GM18502 (cell line): ENCODE measurements around the gene TOR4A.

Experiments
- ATAC-seq: cut with Tn5 transposase; IDR thresholded peaks from one replicate; pipeline ENCODE4 v1.9.1; 2021; ENCODE audit warnings: mild to moderate bottlenecking; ENCODE audit not compliant: unreplicated experiment, poor library complexity

TOR4A gene

DNA sequence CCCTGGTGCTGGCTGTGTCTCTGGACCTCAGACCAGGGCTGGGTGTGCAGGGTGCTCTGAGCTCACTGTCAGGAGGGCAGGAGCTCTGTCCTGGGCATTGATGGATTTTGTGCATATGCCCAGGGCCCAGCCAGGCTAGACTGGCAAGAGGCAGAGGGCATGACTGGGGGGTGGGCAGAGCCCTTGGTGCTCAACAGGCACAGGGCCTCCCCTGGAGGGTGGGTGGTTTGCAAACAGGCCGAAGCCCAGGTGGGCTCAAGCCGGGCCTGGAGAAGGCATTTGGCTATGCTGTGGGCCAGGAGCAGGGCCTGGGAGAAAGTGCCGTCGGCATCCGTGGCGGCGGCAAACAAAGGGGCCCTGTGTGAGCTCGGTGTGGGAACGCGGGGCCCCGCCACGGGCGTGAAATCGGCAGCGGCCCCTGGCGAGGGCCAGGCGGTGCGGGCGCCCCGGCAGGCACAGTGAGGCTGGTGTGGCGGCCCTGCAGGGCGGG lies 26.4 kb downstream of the TOR4A start:
- ATAC-seq: no peak

DNA sequence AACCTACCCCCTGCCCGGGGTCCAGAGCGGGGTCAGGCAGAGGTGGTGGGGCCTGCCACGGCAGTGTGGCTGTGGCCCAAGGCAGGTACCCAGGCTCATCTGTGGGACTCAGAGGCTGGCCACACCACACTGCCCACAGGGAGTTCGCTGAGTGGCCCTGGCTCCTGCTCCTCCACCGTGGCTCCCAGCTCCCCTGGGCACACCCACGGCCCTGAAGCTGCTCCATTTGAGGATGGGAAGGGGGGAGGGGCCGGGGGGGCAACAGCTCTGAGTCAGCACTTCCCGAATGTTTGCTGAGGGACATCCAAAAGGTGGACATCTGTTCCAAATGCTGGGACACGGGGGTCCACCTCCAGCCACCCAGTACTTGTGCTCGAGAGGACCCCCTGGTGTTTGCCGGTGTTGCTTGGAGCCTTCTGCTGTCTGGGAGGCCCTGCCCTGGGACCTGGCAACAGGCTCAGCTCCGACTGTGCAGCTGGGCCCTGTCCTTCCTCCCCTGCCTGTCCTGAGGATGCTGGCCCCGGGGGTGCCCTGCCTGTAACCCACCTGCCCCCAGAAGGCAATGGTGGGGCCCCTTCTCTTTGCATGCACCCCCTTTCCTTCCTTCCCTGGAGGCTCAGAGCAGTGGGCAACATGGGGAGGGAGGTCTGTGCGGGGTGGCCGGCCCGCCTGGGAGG lies 27.0 kb downstream of the TOR4A start:
- no peak for ATAC-seq

- no peak for ATAC-seq
Observed at GRCh38 chr9:137305060-137305797, 27.7 kb downstream of the TOR4A start.

DNA sequence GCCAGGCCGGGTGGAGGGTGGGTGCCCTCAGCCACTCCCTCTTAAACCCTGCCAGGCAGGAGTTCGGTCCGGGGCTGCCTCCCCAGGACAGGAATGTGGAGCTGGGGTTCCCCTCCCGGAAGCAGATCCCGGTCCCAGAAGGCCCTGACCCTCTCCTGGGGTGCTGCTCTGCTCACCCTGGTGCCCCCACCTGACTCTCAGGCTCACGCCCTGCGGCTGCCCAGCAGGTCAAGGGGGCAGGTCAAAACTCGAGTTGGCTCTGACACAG lies 28.2 kb downstream of the TOR4A start:
- no peak for ATAC-seq

- ATAC-seq: no peak
Observed at GRCh38 chr9:137306066-137306849, 28.7 kb downstream of the TOR4A start.

DNA sequence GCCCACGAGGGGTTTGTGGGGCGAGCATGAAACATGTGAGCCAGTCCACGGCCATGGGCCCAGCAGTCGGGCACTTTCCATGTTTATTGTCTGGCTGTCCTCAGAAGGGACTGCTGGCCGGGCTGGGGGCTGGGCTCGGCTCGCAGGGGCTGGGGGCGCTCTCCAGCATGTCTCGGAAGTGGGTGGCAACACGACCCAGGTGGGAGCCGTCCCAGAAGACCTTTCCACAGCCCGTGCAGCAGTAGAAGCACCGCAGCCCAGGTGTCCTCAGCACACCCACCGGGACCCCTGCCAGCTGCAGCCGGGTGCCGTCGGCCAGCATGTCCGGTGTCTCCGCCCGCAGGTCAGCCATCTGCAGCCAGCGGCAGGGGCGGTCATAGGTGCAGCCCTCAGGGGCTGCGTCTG lies 29.3 kb downstream of the TOR4A start:
- ATAC-seq: no peak

- no peak for ATAC-seq
Observed at GRCh38 chr9:137307255-137308056, 29.9 kb downstream of the TOR4A start.

DNA sequence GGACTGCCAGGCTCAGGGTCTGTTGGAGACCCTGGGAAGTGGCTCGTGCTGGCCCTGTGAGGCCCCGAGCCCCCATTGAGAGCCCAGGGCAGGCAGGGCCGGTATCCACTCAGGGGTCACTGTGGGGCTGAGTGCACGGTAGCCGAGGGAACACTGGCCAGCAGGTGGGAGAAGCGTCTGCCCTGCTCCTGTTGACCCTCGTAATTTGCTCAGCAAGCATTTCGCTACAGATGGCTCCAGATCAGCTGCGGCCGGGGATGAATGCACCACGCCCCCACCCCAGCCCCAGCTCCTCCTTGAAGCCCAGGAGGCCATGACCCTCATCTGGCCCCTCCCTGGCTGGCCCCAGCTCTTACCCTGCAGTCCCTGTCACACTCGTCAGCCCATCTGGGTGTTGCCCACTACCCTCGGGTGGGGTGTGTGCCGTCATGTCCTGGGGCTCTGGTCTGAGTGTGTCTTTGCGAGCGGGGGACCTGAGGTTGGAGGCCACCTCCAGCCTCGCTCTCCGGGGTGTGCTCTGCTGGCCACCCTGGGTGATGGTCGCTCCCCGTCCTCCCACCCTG lies 30.6 kb downstream of the TOR4A start:
- no peak for ATAC-seq

DNA sequence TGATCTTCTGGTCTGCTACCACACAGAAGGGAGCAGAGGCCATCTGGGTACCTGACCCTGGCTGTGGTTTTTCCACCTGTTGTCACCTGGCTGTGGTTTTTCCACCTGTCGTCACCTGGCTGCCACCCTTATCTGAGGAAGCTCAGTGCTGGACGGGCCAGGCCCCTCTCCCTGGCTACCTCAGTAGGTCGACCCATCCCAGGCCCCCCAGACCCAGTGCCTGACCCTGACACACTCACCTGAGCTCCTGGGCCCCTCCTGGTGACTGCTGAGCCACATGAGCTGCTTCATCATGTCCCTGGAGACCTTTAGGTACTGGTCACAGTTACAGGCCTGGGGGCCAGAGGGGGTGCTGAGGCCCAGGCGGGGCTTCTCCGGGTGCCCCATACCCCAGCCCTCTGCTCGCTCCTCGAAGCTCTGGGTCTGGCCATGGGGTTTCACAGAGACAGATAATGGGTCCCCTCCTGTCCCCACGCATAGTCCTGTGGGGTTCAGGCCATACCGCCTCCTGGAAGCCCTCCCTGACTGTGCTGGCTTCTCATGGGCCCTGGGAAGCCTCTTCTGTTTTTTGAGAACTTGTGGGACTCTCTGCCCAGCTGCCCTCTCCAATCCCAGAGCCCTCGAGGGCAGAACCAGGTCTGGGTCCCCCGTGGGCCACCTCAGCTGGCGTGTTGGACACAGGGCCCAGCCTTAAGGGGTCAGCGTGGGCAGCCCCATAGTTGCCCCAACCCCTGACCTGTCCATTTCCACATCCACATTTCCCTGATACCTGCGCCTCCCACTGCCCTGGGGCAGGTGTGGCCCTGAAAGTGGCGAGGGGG lies 32.1 kb downstream of the TOR4A start:
- ATAC-seq: no peak

GRCh38 chr9:137310189-137311052 lies 32.9 kb downstream of the TOR4A start:
- no peak for ATAC-seq

DNA sequence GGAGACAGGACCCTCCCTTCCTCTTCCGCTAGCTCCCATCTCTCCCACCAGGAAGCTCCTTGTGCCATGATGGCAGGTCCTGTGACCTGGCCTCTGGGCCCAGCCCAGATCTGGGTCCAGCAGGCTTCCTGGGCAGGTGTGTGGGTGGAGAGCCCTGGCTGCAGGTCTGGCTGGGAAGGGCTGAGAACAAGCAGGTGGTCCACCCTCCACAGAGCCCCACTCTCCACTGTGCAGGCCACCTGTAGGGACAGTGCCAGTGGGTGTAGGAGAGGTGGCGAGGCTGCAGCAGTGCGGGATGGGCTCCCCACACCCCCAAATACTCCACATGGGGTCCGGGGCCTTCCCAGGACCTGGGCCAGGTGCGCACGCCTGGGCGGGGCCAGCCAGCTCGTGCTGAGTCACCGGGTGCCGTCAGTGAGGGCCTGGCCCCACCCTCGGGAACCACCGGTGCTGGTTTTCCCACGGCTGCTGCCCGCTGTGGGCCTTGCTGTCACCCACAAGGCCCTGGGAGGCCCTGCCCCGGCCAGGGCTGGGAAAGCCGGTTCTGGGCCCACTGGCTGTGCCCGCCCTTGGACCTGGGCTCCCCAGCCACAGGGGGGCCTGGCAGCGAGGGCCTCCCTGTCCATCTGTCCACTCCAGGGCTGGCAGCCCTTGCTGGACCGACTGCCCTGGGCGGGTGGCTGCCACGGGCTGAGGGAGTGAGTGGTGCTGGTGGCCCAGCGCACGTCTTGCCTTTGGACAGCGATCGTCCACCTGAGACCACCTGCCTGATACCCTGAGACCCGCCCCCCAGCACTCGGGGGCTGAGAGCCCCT lies 33.9 kb downstream of the TOR4A start:
- ATAC-seq: no peak

GRCh38 chr9:137311986-137312851 lies 34.7 kb downstream of the TOR4A start:
- ATAC-seq: no peak

DNA sequence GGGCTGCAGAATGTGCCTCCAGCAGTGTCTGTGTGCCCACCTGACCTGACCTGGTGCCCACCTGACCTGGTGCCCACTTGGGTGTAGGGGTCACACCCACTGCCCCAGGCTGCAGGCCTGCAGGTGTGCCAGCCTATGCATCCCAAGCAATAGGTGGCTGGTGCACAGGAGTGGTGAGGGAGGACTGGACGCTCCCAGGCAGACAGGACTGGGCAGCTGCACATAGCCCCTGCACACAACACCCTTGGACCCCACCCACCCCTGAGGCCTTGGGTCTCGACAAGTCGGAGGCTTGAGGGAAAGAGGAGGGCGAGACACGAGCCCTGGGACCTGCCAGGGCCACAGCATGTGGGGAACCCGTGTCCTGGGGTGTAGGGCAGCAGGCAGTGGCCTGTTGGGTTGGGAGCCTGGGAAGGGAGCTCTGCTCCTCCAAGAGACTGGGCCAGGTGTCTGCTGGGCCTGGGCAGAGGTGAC lies 35.4 kb downstream of the TOR4A start:
- no peak for ATAC-seq

- ATAC-seq: no peak
Observed at GRCh38 chr9:137313326-137313936, 35.9 kb downstream of the TOR4A start.

DNA sequence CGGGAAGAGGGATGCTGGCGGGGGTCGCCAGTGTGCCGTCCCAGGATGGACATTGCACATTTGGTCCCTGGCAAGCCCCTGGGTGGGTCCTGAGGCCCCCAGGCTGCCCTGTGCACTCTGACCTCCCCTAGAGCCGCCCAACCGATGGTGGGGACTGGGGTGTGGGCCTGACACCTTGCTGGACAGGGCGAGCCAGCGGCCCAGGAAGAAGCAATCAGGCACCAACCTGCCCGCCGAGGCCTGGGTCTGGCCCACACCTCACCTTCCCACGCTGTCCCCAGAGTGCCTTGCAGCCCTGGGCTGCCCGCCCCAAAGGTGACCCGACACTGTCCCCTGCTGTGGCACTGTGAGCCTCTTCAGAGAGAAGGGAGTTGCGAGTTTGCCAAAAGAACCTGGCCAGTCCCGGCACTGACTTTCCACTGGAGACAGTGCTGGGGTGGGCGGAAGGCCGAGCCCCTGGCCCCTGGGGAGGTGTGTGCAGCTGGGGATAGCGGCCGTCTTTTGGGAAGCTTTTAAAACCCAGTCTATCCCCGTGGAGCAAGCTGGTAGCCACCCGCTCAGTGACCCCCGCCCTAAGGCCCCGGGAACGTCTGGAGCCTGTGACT lies 36.5 kb downstream of the TOR4A start:
- ATAC-seq: no peak
